SH-SY5Y (cell line): ENCODE measurements around the gene DYNLT2.

ENCODE experiments used
- GATA2 ChIP-seq: IDR thresholded peaks from 2 replicates; pipeline ENCODE4 v1.6.1; 2011; ENCODE audit warnings: mild to moderate bottlenecking, low read depth, low read length
- GATA3 ChIP-seq: IDR thresholded peaks from 2 replicates; pipeline ENCODE4 v1.6.1; 2011; ENCODE audit warnings: low read depth, mild to moderate bottlenecking, low read length, moderate library complexity

GRCh38 chr6:169701954-169702839 lies 49.2 kb downstream of the DYNLT2 start, which contains the start of the genes C6orf120 and WDR27:
- TF ChIP-seq GATA2 (no peak), GATA3 (no peak)
